COLO668 (cell line): Measurements from ENCODE around the gene TCERG1L.
A peak's percentile ranks its signal among the peaks of the same experiment; 100 is the strongest.
"Not testable (repeated sequence)": the region's sequence is repeated elsewhere in the genome, so short reads cannot be mapped to it uniquely, and the experiment has no call there.

Source experiments
- DNase-seq: peaks from one replicate; lab custom pipeline; 2025; ENCODE audit not compliant: unreplicated experiment; lab: John Stamatoyannopoulos, UW

Gene TCERG1L

DNA sequence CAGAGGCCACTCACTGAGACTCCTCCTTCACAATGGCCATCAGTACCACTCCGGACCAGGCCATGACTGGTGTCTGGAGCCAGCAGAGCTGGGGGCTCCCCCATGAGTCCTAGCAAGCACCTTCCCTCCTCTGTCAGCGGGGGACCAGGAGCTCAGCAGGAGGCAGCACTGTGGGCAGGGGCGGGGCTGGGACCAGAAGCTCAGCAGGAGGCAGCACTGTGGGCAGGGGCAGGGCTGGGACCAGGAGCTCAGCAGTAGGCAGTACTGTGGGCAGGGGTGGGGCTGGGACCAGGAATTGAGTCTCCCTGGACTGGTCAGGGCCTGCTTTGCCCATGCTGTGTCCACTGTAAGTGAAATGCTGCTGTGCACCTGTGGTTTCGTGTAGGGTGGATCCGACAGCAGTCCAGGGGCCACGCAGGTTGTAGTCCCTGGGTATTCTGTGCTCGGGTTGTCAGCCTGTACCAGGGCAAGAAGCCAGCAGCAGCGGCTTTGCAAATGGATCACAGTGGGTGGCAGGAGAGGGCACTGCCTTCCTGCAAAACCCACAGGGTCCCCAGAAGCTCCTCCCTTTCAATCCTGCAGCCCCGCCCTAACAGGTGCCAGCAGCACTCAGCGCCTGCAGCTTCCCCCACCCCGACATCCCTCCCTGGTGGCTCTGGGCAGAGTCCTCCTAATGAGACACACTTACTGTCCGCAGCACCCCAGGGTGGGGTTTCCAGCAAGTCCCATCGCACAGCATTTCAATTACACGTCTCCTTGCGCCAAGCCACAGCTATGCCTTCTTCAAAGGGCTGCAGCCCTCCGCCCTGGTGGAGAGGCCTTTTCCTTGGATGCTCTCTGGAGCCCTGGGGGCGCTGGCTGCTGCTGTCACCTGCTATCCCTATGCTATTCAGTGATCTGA lies 220.5 kb downstream of the TCERG1L start:
- DNase-seq: peak; percentile 79

DNA sequence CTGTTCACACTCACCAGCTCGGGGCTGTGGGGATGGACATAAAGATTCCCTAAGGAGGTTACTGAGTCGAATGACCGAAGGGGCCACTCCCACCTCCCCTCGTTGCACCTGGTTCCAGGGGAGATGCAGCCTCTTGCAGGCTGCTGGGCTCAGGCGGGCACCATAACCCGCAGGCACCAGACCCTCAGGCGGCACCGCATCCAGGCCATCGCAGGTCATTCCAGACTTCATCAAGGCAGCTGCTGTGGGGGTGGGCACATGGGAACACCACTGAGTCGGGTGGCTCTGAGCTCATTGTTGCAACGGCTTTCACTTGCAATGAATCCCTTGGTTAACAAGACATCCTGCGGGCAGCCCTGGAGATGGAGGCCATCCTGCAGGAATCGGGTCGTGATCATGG lies 221.7 kb downstream of the TCERG1L start:
- DNase-seq: no peak

DNA sequence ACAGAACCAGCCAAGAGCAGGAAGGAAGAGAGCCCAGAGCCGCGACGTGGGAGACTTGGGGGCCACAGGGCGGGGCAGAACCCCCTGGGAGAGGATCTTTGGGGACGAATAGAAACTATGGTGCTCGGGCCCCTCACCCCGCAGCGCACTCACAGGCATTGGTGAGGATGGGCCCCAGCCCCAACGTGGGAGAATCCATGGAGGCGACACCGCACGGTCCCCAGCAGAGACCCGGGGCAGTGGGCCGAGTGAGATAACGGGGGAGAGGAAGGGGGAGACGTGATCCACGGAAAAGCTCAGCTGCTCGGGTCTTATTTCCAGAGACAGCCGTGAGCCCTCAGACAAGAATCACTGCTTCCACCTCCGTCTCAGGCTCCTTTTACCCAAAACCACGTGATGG lies 222.4 kb downstream of the TCERG1L start:
- no peak for DNase-seq

DNA sequence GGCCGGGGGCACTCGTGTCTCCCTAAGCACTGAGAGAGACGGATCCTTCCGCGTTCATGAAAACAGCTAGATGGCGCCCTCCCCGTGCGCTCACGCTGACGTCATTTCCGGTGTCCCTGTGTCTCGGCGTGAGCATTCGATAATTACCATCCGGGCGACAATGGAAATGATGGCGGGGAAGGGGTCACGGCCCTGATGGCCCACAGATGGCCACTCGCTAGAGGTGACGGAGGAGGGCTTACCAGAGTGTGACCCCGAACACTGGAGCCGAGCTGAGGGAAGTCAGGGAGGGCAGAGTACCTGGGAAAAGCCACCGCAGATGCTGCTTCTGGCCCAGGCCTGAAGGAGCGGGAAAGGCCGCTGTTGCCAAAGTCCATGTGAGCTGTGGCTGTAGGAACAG lies 222.9 kb downstream of the TCERG1L start:
- no peak for DNase-seq

DNA sequence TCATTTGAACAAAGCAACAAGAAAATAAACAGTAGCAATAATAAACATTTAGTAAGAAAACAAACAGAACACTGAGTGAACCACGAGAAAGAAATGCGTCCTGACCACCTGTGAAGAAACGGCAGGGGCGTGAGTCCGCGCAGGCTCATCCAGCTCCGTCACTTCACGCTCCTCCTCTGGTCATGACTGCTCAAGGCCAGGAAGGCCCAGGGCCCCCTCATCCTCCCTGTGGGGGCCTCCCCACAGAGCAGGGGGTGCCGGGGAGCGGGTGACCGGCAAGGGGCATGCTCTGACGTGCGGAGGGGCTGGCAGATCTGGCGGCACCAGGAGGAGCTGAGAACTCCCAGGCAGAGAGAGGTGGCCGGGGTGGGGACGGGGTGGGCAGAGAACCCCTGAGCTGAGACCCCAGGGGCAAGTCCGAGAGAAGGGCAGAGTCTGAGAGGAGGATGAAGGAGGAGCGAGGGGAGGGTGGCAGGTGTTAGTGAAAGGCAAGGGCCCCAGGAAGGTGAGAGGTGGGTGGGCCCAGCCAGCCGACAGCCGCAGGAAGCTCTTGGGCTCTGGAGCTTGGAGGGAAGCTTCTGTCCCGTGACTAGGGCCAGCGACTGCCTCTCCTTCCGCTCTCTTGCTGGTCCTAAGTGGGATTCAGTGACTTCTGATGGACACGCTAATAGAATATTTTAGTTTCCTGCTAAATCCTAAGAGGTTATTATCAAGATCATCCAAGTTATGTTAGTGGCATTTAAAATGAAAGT lies 223.9 kb downstream of the TCERG1L start:
- no peak for DNase-seq

DNA sequence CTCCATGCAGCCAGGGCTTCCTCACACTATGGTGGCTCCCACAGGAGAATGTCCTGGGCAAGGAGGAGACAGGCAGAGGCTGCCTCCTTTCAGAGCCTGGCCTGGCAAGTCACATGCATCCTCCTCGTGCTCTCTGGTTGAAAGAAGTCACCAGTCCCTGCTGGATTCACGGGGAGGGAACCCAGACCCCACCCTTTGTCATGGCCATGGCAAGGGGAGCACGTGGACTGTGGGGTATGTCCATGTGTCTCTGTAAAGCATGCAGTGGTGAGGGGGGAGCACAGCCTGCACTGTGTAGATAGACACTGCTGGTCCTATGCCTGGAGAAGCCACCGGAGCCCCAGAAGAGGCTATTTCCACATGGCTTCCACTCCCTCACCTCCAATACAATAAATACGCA lies 225.0 kb downstream of the TCERG1L start:
- no peak for DNase-seq

DNA sequence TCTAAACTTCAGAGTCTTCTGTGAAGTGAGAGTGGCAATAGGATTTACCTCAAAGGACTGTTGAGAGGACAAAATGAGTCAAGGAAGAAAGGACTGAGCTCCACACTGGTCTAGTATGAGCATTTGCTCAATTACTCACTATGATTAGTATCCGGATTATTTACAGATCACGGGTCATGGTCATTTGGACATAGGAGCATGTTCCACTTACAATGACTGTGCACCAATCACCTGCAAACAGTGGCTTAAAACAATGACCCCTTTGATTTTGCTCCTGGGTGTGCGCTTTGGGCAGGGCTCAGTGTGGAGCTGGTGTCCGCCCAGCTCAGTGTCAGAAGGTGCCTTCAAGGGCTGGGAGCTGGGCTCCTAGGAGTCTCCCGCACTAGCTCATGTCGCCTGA lies 225.4 kb downstream of the TCERG1L start:
- DNase-seq: no peak

DNA sequence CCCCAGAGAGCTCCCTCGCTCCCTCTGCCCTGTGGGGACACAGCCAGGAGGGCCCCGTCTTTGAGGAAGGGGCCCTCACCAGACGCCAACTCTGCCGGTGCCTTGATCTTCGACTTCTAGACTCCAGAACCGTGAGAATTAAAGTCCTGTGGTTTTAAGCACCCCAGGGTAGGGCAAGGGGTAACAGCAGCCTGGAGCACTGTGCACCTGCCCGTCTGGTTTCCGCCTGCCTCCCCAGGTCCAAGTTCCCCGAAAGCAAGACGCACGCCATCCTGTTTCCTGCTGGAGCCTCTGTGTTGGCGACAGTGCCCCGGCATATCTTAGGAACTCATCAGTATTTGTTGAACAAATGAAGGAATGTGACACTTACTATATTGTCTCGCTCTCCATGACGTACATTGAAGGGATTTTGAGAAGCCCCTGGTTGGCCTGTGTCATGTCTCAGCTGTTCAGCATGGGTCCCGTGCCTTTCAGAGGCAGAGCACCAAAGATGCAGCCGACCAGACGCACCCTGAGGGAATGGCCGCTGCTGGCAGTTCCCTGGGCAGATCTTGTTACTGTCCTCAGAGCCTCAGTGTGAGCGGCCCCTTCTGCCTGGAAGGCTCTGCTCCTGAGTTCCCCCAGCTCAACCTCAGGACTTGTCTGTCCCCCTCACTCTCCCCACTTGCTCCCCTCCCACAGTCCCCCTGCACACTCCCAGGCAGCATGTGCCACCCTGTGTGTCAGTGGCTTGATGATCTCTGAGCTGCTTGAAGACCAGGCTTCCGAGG lies 226.2 kb downstream of the TCERG1L start:
- DNase-seq: no peak

DNA sequence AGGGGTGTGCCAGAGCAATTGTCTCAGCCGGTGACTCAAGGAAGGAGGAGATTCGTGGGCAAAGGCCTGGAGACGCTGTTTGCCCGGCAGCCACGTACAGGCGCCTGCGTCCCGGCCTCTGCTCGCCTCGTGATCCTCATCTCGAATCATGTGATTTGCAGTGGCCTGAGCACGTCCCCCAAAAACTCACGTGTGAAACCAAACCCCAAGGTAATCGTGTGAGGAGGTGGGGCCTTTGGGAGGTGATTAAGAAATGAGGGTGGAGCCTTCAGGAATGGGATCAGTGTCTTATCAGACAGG lies 226.8 kb downstream of the TCERG1L start:
- DNase-seq: no peak

DNA sequence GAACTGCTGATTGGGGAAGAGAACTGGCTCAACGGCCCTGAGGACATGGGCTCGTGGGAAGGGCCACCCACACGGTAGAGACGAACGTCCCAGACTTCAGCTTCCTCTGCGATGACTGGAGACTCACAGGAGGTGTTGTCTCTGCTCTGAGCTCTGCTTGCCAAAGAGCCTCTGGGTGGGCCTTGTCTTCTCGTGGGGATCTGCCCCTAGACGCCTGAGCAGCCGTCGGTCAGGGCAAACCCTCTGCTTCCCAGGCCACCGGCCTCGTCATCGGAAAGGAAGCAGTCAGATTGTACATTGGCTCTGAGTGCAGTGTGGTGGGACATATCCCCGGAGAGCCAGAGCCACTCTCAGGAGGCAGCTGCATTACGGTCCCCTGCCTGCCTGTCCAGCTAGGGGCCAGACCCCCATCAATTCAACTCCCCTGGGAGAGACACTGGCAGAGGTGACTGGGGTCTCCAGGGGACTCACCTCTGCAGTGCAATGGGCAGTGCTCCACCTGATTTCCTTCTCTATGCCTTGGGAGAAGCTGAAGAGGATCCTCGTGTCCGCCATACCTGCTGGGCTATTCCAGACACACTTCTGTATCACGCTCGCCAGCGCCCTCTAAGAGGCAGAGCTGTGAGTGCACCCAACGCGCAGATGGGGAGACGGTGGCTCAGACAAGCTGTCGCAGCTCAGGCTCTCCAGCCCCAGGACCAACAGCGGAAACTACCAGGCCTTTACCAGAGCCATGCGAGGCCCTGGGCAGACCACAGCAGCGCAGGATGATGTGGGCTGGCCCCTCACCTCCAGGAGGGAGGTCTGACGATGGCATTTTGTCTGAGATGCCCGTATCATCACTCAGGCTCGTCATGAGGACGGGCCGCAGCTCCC lies 227.4 kb downstream of the TCERG1L start:
- DNase-seq: peak; percentile 16

DNA sequence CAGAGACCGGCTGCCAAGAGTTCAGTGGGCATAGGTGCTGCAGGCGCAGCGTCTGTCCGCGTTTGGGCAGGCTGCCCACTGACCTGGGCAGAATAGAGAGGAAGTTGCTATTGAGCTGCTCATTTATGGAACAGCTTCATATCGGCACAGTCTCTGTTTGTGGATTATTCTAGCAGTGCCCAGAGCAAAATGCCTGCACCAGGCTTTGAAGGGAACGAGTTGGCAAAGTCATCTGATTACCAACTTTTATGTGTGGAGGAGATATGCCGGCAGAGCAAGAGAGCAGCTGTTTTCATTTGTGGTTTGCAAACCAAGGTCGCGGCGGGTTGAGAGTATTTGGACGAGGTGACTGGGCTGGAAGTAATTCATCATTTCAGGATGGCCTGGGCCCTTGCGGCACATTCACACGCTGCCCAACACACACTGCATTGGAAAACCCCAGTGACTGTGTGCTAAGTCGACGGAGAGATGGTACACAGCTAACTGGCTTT lies 228.5 kb downstream of the TCERG1L start:
- no peak for DNase-seq

DNA sequence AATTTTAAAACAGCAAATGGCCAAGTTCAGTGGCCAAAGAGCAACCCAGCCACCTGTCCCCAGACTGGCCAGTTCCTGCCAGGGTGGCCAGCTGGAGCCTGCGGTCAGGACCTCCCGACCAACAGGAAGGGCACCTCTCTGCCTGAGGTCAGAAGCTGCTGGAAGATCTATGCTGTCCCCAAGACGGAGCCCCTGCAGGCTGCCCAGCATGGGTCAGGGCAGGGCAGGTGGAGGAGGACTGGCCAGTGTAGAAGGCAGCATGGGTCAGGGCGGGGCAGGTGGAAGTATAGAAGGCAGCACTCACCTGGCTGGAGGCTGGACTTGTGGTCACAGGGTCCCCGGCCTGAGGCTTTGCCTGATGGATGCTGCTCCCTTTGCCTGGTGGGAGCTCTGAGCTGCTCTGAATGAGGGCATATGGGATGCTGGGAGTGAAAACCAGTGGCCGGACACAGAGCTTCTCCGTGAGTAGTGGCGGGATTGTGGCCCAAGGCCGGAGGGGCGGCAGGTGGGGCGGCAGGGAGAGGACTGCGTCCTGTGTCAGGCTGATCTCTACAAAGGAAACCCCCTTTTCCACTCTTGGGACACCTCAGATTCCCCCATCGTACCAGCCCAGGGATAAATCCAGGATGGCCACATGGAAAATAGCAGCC lies 229.2 kb downstream of the TCERG1L start:
- no peak for DNase-seq

DNA sequence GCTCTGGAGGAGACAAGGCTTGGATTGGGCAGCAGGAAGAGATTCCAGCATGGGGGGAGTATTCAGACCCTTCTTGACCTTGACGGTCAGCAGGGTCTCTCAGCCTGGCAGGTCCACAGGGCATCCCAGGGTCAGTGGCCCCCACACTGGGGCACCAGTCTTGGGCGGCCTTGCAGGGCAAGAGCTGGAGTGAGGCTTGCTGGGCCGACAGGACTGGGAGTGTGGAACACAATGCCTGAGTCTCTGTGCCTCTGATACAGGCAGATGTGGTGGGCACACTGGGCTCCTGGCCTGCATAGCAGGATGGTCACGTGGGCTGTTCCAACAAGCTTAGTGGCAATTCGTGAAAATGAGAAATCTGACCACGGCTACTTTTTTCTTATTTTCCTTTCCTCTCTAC lies 229.7 kb downstream of the TCERG1L start:
- DNase-seq: no peak

DNA sequence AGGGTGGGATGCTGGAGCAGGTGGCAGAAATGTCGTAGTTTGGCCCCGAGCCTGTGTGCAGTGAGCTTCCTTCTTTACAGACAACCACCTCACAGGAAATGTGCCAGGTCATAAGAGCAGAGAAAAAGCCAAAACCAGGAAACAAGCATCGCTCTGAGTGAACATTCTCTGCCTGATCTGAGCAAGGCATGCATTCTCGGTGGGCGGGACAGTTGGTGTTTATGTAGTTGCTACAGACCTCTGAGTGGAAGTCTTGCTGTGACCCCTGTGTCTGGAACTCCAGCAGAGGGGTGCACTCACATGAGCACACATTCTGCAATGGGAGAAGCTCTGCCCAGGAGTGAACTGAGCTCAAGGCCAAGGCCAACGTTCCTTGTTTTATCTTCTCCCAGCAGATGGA lies 230.1 kb downstream of the TCERG1L start:
- DNase-seq: no peak

DNA sequence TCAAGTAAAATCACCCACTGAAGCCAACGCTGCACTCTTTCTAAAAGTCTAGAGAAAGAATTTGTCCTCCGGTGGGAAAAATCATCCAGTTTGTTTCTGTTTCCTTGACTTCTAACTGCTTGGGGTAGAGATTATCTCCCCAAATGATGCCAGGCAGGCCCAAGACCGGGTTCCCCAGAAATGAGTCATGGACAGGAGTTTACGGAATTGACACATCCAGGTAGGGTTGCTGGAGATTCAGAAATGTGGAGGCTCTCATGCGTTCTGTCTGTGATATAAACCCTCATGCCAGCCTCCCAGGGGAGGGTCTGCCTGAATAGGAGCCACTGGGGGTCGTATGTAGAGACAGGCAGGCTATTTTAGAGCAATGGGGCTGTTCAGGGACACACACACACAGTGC lies 230.9 kb downstream of the TCERG1L start:
- DNase-seq: no peak

DNA sequence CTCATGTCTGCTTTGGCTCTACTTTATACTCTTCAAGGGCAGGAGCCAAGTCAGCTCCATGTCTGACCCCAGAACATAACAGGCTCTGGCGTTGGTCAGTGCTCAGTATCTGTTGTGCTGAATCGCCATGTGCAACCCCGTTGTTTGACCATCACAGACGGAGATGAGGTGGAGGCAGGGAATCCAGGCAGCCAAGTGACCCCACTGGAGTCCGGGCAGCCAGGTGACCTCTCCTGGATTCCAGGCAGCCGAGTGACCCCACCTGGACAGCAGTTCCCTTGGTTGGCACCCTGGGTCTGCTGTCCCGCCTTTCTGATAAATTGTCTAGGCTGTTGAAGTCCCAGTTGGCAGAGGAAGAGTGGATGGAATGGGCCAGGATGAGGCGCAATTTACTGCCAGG lies 232.2 kb downstream of the TCERG1L start:
- DNase-seq: no peak

DNA sequence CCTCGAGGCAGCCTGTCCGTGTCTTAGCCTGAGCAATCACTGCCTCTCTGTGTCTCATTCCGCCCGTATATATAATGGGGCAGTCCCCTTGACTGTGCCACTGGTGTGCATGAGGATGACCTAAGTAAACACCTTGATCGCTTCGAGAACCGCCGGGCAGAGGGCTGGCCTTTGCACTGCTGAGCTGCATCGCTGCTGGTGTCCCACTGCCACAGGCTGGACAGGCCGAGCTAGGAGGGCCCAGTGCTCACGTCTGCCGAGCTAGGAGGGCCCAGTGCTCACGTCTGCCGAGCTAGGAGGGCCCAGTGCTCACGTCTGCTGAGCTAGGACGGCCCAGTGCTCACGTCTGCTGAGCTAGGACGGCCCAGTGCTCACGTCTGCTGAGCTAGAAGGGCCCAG lies 232.6 kb downstream of the TCERG1L start:
- DNase-seq: not testable (repeated sequence)

DNA sequence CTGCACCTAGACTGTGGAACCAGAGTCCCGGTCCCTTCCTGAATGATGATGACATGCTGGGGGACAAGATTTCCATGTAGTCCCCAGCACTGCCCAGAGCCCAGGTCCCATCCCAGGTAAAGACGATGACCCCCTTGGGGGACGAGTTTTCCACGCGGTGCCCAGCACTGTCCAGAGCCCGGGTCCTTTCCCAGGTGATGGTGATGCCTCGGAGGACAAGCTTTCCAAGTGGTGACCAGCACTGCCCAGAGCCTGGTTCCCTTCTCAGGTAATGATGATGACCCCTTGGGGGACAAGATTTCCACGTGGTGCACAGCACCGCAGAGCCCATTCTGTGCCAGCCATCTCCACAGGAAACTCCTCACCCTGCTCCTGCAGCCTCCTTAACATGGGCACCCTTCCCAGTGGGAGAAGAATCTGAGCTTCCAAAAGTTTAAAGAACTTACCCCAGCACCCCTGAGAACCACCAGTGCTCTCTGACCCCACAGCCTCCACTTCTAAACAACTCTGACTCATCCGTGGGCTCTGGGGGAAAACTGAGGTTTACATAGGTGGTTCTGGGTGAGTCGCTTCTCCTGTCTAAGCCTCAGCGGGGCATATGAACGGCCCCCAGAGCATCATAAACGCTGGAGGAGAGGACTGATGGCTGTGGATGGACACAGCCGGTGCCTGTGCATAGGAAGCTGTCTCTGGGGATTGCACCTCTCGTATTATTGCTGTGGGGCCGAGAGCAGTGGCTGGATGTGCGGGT lies 233.2 kb downstream of the TCERG1L start:
- DNase-seq: no peak

DNA sequence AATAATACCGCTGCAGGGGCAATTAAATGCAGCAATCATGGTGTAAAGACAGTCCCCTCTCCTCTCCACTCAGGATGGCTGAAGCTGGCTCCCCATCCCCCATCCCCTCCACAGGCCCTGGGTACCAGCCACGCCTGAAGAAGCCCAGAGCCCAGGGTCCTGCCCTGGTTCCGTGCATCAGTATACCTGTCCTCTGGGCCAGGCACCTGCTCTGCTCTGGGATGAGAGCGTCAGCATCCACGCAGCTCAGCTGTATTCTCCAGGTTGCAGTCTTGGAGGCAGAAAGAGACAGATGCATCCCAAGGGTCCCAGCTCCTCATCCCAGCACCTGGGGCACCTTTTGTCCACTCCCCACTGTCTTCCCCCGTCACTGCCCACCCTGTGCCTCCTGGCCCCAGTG lies 233.8 kb downstream of the TCERG1L start:
- DNase-seq: no peak
